ENCODE measurements around the gene SHISA3.

DNA sequence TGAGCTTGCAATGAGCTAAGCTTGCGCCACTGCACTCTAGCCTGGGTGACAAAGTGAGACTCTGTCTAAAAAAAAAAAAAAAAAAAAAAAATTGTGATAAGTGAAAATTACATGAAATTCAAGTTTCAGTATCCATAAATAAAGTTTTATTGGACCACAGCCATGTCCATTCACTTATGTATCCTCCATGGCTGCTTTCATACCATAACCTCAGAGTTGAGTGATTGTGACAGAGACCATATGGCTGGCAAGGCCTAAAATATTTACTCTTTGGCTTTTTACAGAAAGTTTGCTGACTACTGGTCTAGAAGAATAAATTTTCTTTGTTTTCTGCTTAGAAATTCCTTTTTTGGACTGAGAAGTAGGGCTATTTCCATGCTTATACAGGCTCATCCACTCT is 11.8 kb upstream of the SHISA3 start:
- TF ChIP-seq ZNF565 (CRISPR knock-in tag; conservative IDR thresholded peaks at IDR 0.05; ENCODE audit: low read depth), result no peak
- no peak for TF ChIP-seq PATZ1 (CRISPR knock-in tag; IDR thresholded peaks at IDR 0.05; ENCODE audit: borderline replicate concordance)
- no peak for TF ChIP-seq TCF4 (CRISPR knock-in tag; IDR thresholded peaks at IDR 0.05; ENCODE audit: borderline replicate concordance)
- TF ChIP-seq ZFP30 (CRISPR knock-in tag; IDR thresholded peaks at IDR 0.05), result no peak
- no peak for TF ChIP-seq ZC3H10 (CRISPR knock-in tag; IDR thresholded peaks at IDR 0.05)
- TF ChIP-seq ARNTL (CRISPR knock-in tag; IDR thresholded peaks at IDR 0.05; ENCODE audit: borderline replicate concordance, low read depth), result no peak
- TF ChIP-seq RARB (CRISPR knock-in tag; IDR thresholded peaks at IDR 0.05), result no peak
- TF ChIP-seq OSR1 (CRISPR knock-in tag; IDR thresholded peaks at IDR 0.05), result no peak
- TF ChIP-seq BACH2 (CRISPR knock-in tag; IDR thresholded peaks at IDR 0.05; ENCODE audit: borderline replicate concordance), result no peak
- TF ChIP-seq SNAI2 (CRISPR knock-in tag; IDR thresholded peaks at IDR 0.05), result no peak
- no peak for TF ChIP-seq CSDC2 (CRISPR knock-in tag; IDR thresholded peaks at IDR 0.05)
